H9 (cell line): ENCODE results near the gene BBS12. TPM values are rescaled to one million over a fixed set of nuclear protein-coding genes. Genes with fewer than 3 reads are reported as not detected.

ENCODE experiments used
- DNase-seq: peaks from one replicate; pipeline ENCODE4 v3.0.0-alpha.2; 2017
- H2AFZ ChIP-seq: one replicate; pipeline ENCODE4 v1.6.1; 2013; ENCODE audit warnings: mild to moderate bottlenecking, low read length, control low read depth, moderate library complexity
- H2AK5ac ChIP-seq: 2 replicates; pipeline ENCODE4 v1.6.1; 2013; ENCODE audit warnings: low read length, control low read depth, mixed read lengths; ENCODE audit not compliant: insufficient read length
- H2BK120ac ChIP-seq: one replicate; pipeline ENCODE4 v1.6.1; 2013; ENCODE audit warnings: low read depth, mild to moderate bottlenecking, low read length, control low read depth, inconsistent platforms; ENCODE audit not compliant: poor library complexity, severe bottlenecking
- H2BK12ac ChIP-seq: 2 replicates; pipeline ENCODE4 v1.6.1; 2013; ENCODE audit warnings: low read length, control low read depth, mixed read lengths, low read depth; ENCODE audit not compliant: insufficient read length
- H2BK15ac ChIP-seq: 2 replicates; pipeline ENCODE4 v1.6.1; 2013; ENCODE audit warnings: low read depth, low read length, control low read depth
- H2BK20ac ChIP-seq: one replicate; pipeline ENCODE4 v1.6.1; 2013; ENCODE audit warnings: low read depth, mild to moderate bottlenecking, low read length, control low read depth, inconsistent platforms; ENCODE audit not compliant: poor library complexity, severe bottlenecking
- H2BK5ac ChIP-seq: 2 replicates; pipeline ENCODE4 v1.6.1; 2013; ENCODE audit warnings: low read length, control low read depth, mixed read lengths; ENCODE audit not compliant: insufficient read length
- H3K14ac ChIP-seq: 2 replicates; pipeline ENCODE4 v1.6.1; 2013; ENCODE audit warnings: low read length, control low read depth; ENCODE audit not compliant: insufficient read depth
- H3K18ac ChIP-seq: 2 replicates; pipeline ENCODE4 v1.6.1; 2013; ENCODE audit warnings: low read depth, mild to moderate bottlenecking, mixed read lengths, low read length, control low read depth; ENCODE audit not compliant: insufficient read length
- H3K23ac ChIP-seq: 2 replicates; pipeline ENCODE4 v1.6.1; 2013; ENCODE audit warnings: low read length, control low read depth, mixed read lengths, low read depth; ENCODE audit not compliant: insufficient read length
- H3K23me2 ChIP-seq: 2 replicates; pipeline ENCODE4 v1.6.1; 2013; ENCODE audit warnings: low read depth, mild to moderate bottlenecking, mixed read lengths, low read length, control low read depth; ENCODE audit not compliant: insufficient read length, poor library complexity, severe bottlenecking
- H3K27ac ChIP-seq: 2 replicates; pipeline ENCODE4 v1.5.1; 2013; ENCODE audit warnings: low read length, control low read depth, mixed read lengths, low read depth; ENCODE audit not compliant: insufficient read length
- H3K27me3 ChIP-seq: 2 replicates; pipeline ENCODE4 v1.6.1; 2013; ENCODE audit warnings: low read length, control low read depth, inconsistent platforms; ENCODE audit not compliant: insufficient read depth
- H3K4ac ChIP-seq: 2 replicates; pipeline ENCODE4 v1.6.1; 2013; ENCODE audit warnings: low read depth, mild to moderate bottlenecking, control low read depth, inconsistent platforms, low read length, moderate library complexity
- H3K4me1 ChIP-seq: 2 replicates; pipeline ENCODE4 v1.6.1; 2013; ENCODE audit warnings: low read length, control low read depth, inconsistent platforms; ENCODE audit not compliant: insufficient read depth
- H3K4me2 ChIP-seq: 2 replicates; pipeline ENCODE4 v1.6.1; 2013; ENCODE audit warnings: low read length, control low read depth, mixed read lengths; ENCODE audit not compliant: insufficient read length, insufficient read depth
- H3K56ac ChIP-seq: 2 replicates; pipeline ENCODE4 v1.6.1; 2013; ENCODE audit warnings: low read depth, mild to moderate bottlenecking, mixed read lengths, low read length, control low read depth; ENCODE audit not compliant: insufficient read length
- H3K79me1 ChIP-seq: 2 replicates; pipeline ENCODE4 v1.6.1; 2013; ENCODE audit warnings: low read depth, mild to moderate bottlenecking, moderate library complexity, low read length, control low read depth, inconsistent platforms; ENCODE audit not compliant: insufficient read depth, poor library complexity, severe bottlenecking
- H3K79me2 ChIP-seq: 2 replicates; pipeline ENCODE4 v1.6.1; 2013; ENCODE audit warnings: low read length, control low read depth, inconsistent platforms; ENCODE audit not compliant: insufficient read depth
- H3K9ac ChIP-seq: 2 replicates; pipeline ENCODE4 v1.6.1; 2013; ENCODE audit warnings: low read length, control low read depth, mixed read lengths; ENCODE audit not compliant: insufficient read length; ENCODE audit errors: extremely low read depth
- H3K9me3 ChIP-seq: one replicate; pipeline ENCODE4 v1.6.1; 2013; ENCODE audit warnings: low read depth, low read length, inconsistent platforms; ENCODE audit not compliant: control insufficient read depth
- H3T11ph ChIP-seq: one replicate; pipeline ENCODE4 v1.6.1; 2013; ENCODE audit warnings: mild to moderate bottlenecking, low read length, control low read depth, inconsistent platforms
- H4K20me1 ChIP-seq: one replicate; pipeline ENCODE4 v1.6.1; 2013; ENCODE audit not compliant: control insufficient read depth, insufficient read length, insufficient read depth
- H4K5ac ChIP-seq: 2 replicates; pipeline ENCODE4 v1.6.1; 2013; ENCODE audit warnings: low read depth, mild to moderate bottlenecking, mixed read lengths, low read length, control low read depth; ENCODE audit not compliant: insufficient read length
- H4K8ac ChIP-seq: replicated peaks from 2 replicates; pipeline ENCODE4 v1.6.1; 2013; ENCODE audit warnings: low read length, control low read depth, mixed read lengths, low read depth; ENCODE audit not compliant: insufficient read length
- H4K91ac ChIP-seq: 2 replicates; pipeline ENCODE4 v1.6.1; 2013; ENCODE audit warnings: low read depth, mild to moderate bottlenecking, moderate library complexity, mixed read lengths, low read length, control low read depth; ENCODE audit not compliant: insufficient read length
- H3K27ac Mint-ChIP-seq, 3 experiments: 2 replicates in 2 of 3; 3 replicates in 1 of 3; pipeline ENCODE4 v1.8.0; 2020 to 2021; ENCODE audit warnings: mixed read lengths in 3 of 3, mild to moderate bottlenecking in 1 of 3, moderate library complexity in 1 of 3
- H3K27me3 Mint-ChIP-seq: 2 replicates; pipeline ENCODE4 v1.8.0; 2021; ENCODE audit warnings: low read depth, mild to moderate bottlenecking, moderate library complexity, mixed read lengths
- H3K36me3 Mint-ChIP-seq, 3 experiments: 2 replicates in 2 of 3; 3 replicates in 1 of 3; pipeline ENCODE4 v1.8.0; 2020 to 2021; ENCODE audit warnings: low read depth in 3 of 3, mixed read lengths in 3 of 3; ENCODE audit not compliant: insufficient read depth in 1 of 3
- H3K4me1 Mint-ChIP-seq, 2 experiments: 2 replicates each; pipeline ENCODE4 v1.8.0; 2020; ENCODE audit warnings: mixed read lengths in 2 of 2
- H3K4me3 Mint-ChIP-seq, 2 experiments: 2 replicates in 1 of 2; 3 replicates in 1 of 2; pipeline ENCODE4 v1.8.0; 2020 to 2021; ENCODE audit warnings: mild to moderate bottlenecking in 2 of 2, mixed read lengths in 2 of 2, moderate library complexity in 1 of 2
- H3K9me3 Mint-ChIP-seq, 2 experiments: 2 replicates in 1 of 2; 3 replicates in 1 of 2; pipeline ENCODE4 v1.8.0; 2020; ENCODE audit warnings: mild to moderate bottlenecking in 2 of 2, mixed read lengths in 2 of 2, moderate library complexity in 1 of 2
- CTCF ChIP-seq: fragments of 200-600 bp; sonication (generic); conservative IDR thresholded peaks from 3 replicates; pipeline ENCODE4 v1.8.0; 2021; ENCODE audit warnings: antibody characterized with exemption, mild to moderate bottlenecking
- WGBS: extraction: QIAGEN DNeasy Blood & Tissue Kit; methylation state at CpG from one replicate; pipeline ENCODE4 v1.1.7; 2013; ENCODE audit warnings: missing lambda C conversion rate, low lambda C conversion rate, mixed read lengths; ENCODE audit not compliant: insufficient read length; ENCODE audit errors: extremely low coverage; 5-methylcytosine and 5-hydroxymethylcytosine counted together
- total RNA-seq: library from RNA; stranded (reverse); gene quantifications from 2 replicates; pipeline ENCODE4 v1.2.1, GENCODE V29; 2021

BBS12 gene
- total RNA-seq, 1 experiment from 2014 or later, result 1.2 TPM

- Histone ChIP-seq H3K27ac (no peak overlapping the region), H2BK15ac (no peak overlapping the region), H2BK120ac (no peak overlapping the region), H3K14ac (no peak overlapping the region), H3K79me2 (no peaks in the 10 kb centered on the region), H3K4me1 (no peaks in the 10 kb centered on the region), H4K91ac (no peak overlapping the region), H3K4ac (no peak overlapping the region), H2AFZ (no peak overlapping the region), H3K79me1 (no peaks in the 10 kb centered on the region), H2BK12ac (no peak overlapping the region), H2BK5ac (no peak overlapping the region), H3K23me2 (no peaks in the 10 kb centered on the region), H3K18ac (no peak overlapping the region), H4K5ac (no peak overlapping the region), H3K27me3 (no peaks in the 10 kb centered on the region), H2AK5ac (no peak overlapping the region), H3K9ac (no peak overlapping the region), H3K9me3 (no peaks in the 10 kb centered on the region), H2BK20ac (no peak overlapping the region), H4K8ac (no peak overlapping the region), H3K56ac (no peak overlapping the region), H3T11ph (no peak overlapping the region), H4K20me1 (no peaks in the 10 kb centered on the region), H3K4me2 (no peak overlapping the region), H3K23ac (no peak overlapping the region)
- Mint-ChIP-seq H3K4me3 (no peak overlapping the region), H3K9me3 (peaks cover 7 to 8% of the 10 kb centered on the region in 2 experiments), H3K36me3 (peaks cover 6 to 20% (median 11%) of the 10 kb centered on the region in 3 experiments; a peak in 6 of 7 replicates), H3K27ac (no peak overlapping the region), H3K27me3 (no peaks in the 10 kb centered on the region), H3K4me1 (peaks cover 8 to 11% of the 10 kb centered on the region in 2 experiments)
- WGBS, result no CpG with 5 or more reads among the region's 15 CpGs
- DNase-seq, result no peak
- no peak for TF ChIP-seq CTCF
Observed at GRCh38 chr4:122742933-122743829, 10.7 kb downstream of the BBS12 start.
